Upper lobe of left lung (tissue), 4 donors: ENCODE data around the gene LSM10.

Experiments
- CTCF ChIP-seq, 6 experiments: fragments of 450-650 bp in 4 of 6; fragments of 200-600 bp in 2 of 6; sonication (generic) in 2 of 6; IDR thresholded peaks; one replicate each; pipeline ENCODE4 v1.5.1; 2016 to 2019; ENCODE audit warnings: antibody characterized with exemption in 6 of 6
- EP300 ChIP-seq, 4 donors: sonication (generic); formaldehyde crosslinking; IDR thresholded peaks; one replicate each; pipeline ENCODE4 v1.5.1; 2017; ENCODE audit warnings: antibody characterized with exemption in 4 of 4, control low read depth in 2 of 4
- POLR2A ChIP-seq, 4 donors: fragments of 450-650 bp; IDR thresholded peaks; one replicate each; pipeline ENCODE4 v1.5.1; 2016 to 2017; ENCODE audit warnings: antibody characterized with exemption in 4 of 4, mild to moderate bottlenecking in 2 of 4
- POLR2AphosphoS5 ChIP-seq, 2 donors: sonication (generic); formaldehyde crosslinking; IDR thresholded peaks; one replicate each; pipeline ENCODE4 v1.5.1; 2017; ENCODE audit warnings: antibody characterized with exemption in 2 of 2

GRCh38 chr1:36446746-36447145 lies 49.0 kb upstream of the LSM10 start:
- no peak for TF ChIP-seq CTCF (IDR thresholded peaks at IDR 0.05)
- TF ChIP-seq POLR2A (IDR thresholded peaks at IDR 0.05), result no peak
- no peak for TF ChIP-seq POLR2AphosphoS5 (IDR thresholded peaks at IDR 0.05)
- no peak for TF ChIP-seq EP300 (IDR thresholded peaks at IDR 0.05)
